Measurements from ENCODE around the gene SEMA3A.
A peak's percentile ranks its signal among the peaks of the same experiment; 100 is the strongest.

The SEMA3A gene

GRCh38 chr7:84085147-84085546, 109.4 kb downstream of the SEMA3A start:
- DNase-seq (ENCODE audit: low read depth, low spot score), result peak; percentile 73
- no peak for TF ChIP-seq CTCF (IDR thresholded peaks at IDR 0.05; ENCODE audit: low read depth, low read length)
- in situ Hi-C loops (cut with HindIII; ENCODE audit: low sequenced_read_pairs), result no loop called here

DNA sequence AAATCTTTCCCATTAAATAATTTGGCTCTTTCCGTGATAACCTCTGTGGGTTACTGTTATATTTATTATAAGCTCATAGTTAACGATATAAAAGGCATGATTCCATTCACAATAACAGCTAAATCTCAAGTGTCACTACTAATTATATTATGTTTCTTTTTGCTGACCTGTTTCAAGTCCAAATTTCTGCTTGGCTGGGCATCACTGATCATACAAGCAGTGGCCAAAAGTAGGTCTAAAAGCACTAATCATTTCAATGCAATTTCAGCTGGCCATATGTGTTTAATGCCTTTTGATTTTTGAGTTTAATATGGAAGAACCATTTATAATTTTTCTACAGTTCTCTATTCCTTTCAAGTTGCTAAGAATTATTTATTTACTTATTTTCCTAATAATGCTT, 110.7 kb downstream of the SEMA3A start:
- in situ Hi-C loops (cut with HindIII; ENCODE audit: low sequenced_read_pairs), result no loop called here
- no peak for DNase-seq (ENCODE audit: low read depth, low spot score)
- no peak for TF ChIP-seq CTCF (IDR thresholded peaks at IDR 0.05; ENCODE audit: low read depth, low read length)
- H3K4me3 ChIP-seq (ENCODE audit: low read depth, low read length), result no peak overlapping the region

More at GRCh38 chr7:84085147-84085546, 109.4 kb downstream of the SEMA3A start:
- H3K4me3 ChIP-seq (ENCODE audit: low read depth, low read length), result no peak overlapping the region

- no peak for DNase-seq (ENCODE audit: low read depth, low spot score)
- no peak overlapping the region for H3K4me3 ChIP-seq (ENCODE audit: low read depth, low read length)
- in situ Hi-C loops (cut with HindIII; ENCODE audit: low sequenced_read_pairs), result no loop called here
- TF ChIP-seq CTCF (IDR thresholded peaks at IDR 0.05; ENCODE audit: low read depth, low read length), result no peak
Observed at GRCh38 chr7:84081973-84082522, 112.5 kb downstream of the SEMA3A start.

- no peak for DNase-seq (ENCODE audit: low read depth, low spot score)
- TF ChIP-seq CTCF (IDR thresholded peaks at IDR 0.05; ENCODE audit: low read depth, low read length), result no peak
- in situ Hi-C loops (cut with HindIII; ENCODE audit: low sequenced_read_pairs), result no loop called here
- H3K4me3 ChIP-seq (ENCODE audit: low read depth, low read length), result no peak overlapping the region
Observed at GRCh38 chr7:84077336-84077735, 117.3 kb downstream of the SEMA3A start.

DNA sequence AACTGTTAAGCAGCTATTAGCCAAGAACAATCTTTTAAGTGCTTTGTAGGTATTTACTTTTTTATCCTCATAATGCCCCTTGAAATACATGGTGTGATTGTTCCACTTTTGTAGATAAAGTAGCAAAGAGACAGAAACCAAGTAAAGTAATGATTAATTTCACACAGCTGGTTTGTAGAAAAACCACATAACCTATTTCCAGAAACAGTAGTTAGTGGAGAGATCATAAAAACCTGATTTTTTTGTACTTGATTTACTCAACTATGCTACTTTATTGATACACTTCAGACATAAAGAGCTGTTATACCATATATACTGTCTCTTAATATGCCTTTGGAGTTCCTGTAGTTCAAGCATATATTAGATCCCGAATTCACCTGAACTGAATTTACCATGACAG, 118.4 kb downstream of the SEMA3A start:
- TF ChIP-seq CTCF (IDR thresholded peaks at IDR 0.05; ENCODE audit: low read depth, low read length), result no peak
- DNase-seq (ENCODE audit: low read depth, low spot score), result no peak
- no peak overlapping the region for H3K4me3 ChIP-seq (ENCODE audit: low read depth, low read length)
- in situ Hi-C loops (cut with HindIII; ENCODE audit: low sequenced_read_pairs), result no loop called here

DNA sequence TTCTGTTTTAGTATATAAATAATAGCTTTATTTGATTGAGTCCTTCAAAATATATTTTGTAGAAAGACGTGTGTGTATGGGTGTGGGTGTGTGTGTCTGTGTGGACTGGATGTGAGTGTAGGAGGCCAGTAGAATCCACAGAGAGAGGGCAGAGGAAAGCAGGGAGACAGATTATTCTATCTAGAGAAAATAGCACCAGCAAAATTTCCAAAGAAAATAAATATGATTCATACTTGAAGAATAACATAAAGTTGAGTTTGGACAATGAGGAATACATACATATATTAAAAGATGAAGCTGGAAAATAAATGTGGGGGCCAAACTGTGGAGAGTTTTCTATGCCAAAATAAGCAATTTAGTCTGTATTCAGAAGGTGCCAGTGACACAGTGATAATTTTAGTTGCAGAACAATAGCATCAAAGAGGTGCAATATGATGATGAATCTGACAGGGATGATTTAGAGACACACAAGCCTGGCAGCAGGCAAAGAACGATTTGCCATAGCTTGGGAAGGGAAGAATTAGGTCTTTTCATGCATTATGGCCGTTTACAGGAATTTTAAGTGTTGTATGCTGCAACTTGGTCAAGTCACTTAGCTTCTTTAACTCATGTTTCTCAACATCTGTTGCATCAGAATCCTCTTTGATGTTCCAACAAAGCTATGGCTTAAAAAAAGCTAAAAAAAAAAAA, 121.3 kb downstream of the SEMA3A start:
- TF ChIP-seq CTCF (IDR thresholded peaks at IDR 0.05; ENCODE audit: low read depth, low read length), result no peak
- DNase-seq (ENCODE audit: low read depth, low spot score), result peak; percentile 55
- in situ Hi-C loops (cut with HindIII; ENCODE audit: low sequenced_read_pairs), result no loop called here
- no peak overlapping the region for H3K4me3 ChIP-seq (ENCODE audit: low read depth, low read length)

All from astrocyte of the spinal cord (primary cell).